Measurements from ENCODE around the gene AKR1E2.

DNA sequence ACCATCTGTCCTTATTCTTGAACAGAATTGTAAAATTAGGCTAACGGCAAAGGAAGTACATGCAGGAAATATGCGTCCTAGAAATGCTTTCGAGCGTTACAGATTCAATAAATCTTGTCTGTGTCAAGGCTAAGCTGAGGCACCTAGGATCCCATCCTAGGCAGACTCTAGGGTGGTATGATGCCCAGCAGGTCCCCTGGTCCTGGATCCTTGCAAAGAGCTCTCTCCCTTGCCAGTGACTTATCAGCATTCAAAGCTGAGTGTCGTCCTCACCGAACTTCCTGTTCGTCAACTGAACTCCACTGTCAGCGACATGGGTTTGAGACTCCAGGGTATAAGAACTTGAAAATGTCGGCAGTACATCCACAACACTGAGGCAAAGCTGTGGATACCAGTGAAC, 61.5 kb downstream of the AKR1E2 start:
- no peak for TF ChIP-seq CTCF (IDR thresholded peaks at IDR 0.05)
- no peak for TF ChIP-seq POLR2A (IDR thresholded peaks at IDR 0.05)
- no peak for TF ChIP-seq POLR2AphosphoS5 (IDR thresholded peaks at IDR 0.05)
- TF ChIP-seq EP300 (IDR thresholded peaks at IDR 0.05), result no peak

All from upper lobe of left lung (tissue), 4 donors.